Stimulated activated CD8-positive, alpha-beta memory T cell treated with anti-CD3 and anti-CD28 coated beads, Interleukin-7, amount 100 ng/mL, for 1 hour (primary cell): Measurements from ENCODE around the gene MKNK1.
"Not testable (repeated sequence)": the region's sequence is repeated elsewhere in the genome, so short reads cannot be mapped to it uniquely, and the experiment has no call there.

ENCODE experiments used
- DNase-seq, 2 donors: peaks; one replicate each; pipeline ENCODE4 v3.0.0-alpha.2; 2020; ENCODE audit warnings: low read depth in 2 of 2

Gene MKNK1

GRCh38 chr1:46603858-46604549 is at the start of gene MKNK1:
Gene MKNK1 (minus strand): TSS chr1:46604268. CDS start chr1:46583327, 20,941 bp downstream.
- peak; percentile 93 to 97 for DNase-seq

GRCh38 chr1:46653405-46653958 is 49.4 kb upstream of the MKNK1 start:
- DNase-seq, result no peak

- DNase-seq, result no peak
These were observed 48.4 kb upstream of the MKNK1 start for GRCh38 chr1:46652321-46653100.

GRCh38 chr1:46651152-46651551 is 47.1 kb upstream of the MKNK1 start:
- DNase-seq, result not testable (repeated sequence)

GRCh38 chr1:46650491-46650890 is 46.4 kb upstream of the MKNK1 start:
- DNase-seq, result no peak

- no peak for DNase-seq
These were observed 45.7 kb upstream of the MKNK1 start for GRCh38 chr1:46649764-46650163.

- no peak for DNase-seq
These were observed 43.5 kb upstream of the MKNK1 start for GRCh38 chr1:46647611-46648010.

- DNase-seq, result no peak
These were observed 42.8 kb upstream of the MKNK1 start for GRCh38 chr1:46646844-46647243.

- no peak for DNase-seq
These were observed 42.3 kb upstream of the MKNK1 start for GRCh38 chr1:46646331-46646730.

- no peak for DNase-seq
These were observed 41.7 kb upstream of the MKNK1 start for GRCh38 chr1:46645815-46646214.

GRCh38 chr1:46643368-46643775 is 39.3 kb upstream of the MKNK1 start:
- no peak for DNase-seq

GRCh38 chr1:46642115-46642680 is 38.1 kb upstream of the MKNK1 start:
- DNase-seq, result no peak

GRCh38 chr1:46639547-46639946 is 35.5 kb upstream of the MKNK1 start:
- DNase-seq, result no peak

GRCh38 chr1:46638921-46639320 is 34.9 kb upstream of the MKNK1 start:
- no peak for DNase-seq

- DNase-seq, result no peak
These were observed 33.5 kb upstream of the MKNK1 start for GRCh38 chr1:46637444-46638083.

GRCh38 chr1:46635205-46635604 is 31.1 kb upstream of the MKNK1 start:
- DNase-seq, result no peak

GRCh38 chr1:46630719-46631118 is 26.7 kb upstream of the MKNK1 start:
- no peak for DNase-seq

GRCh38 chr1:46623743-46624644 is 19.9 kb upstream of the MKNK1 start:
- DNase-seq, result no peak

- DNase-seq, result no peak
These were observed 18.3 kb upstream of the MKNK1 start for GRCh38 chr1:46622344-46622743.

- DNase-seq, result no peak
These were observed 17.9 kb upstream of the MKNK1 start for GRCh38 chr1:46621930-46622329.

GRCh38 chr1:46619656-46620258 is 15.7 kb upstream of the MKNK1 start:
- no peak for DNase-seq
